ENCODE data around the gene IQCM.
"Not testable (repeated sequence)": the region's sequence is repeated elsewhere in the genome, so short reads cannot be mapped to it uniquely, and the experiment has no call there.

The IQCM gene

GRCh38 chr4:149552601-149553000, 263.0 kb downstream of the IQCM start:
- DNase-seq, result no peak

- DNase-seq, result no peak
These were observed 265.7 kb downstream of the IQCM start for GRCh38 chr4:149549911-149550310.

GRCh38 chr4:149534779-149535178, 280.9 kb downstream of the IQCM start:
- DNase-seq, result no peak

GRCh38 chr4:149531861-149532260, 283.8 kb downstream of the IQCM start:
- no peak for DNase-seq

- DNase-seq, result no peak
These were observed 292.6 kb downstream of the IQCM start for GRCh38 chr4:149523039-149523438.

- DNase-seq, result no peak
These were observed 293.8 kb downstream of the IQCM start for GRCh38 chr4:149521611-149522425.

GRCh38 chr4:149518471-149518870, 297.2 kb downstream of the IQCM start:
- no peak for DNase-seq

GRCh38 chr4:149513081-149513480, 302.6 kb downstream of the IQCM start:
- no peak for DNase-seq

- no peak for DNase-seq
These were observed 303.1 kb downstream of the IQCM start for GRCh38 chr4:149512501-149512900.

- DNase-seq, result no peak
These were observed 303.9 kb downstream of the IQCM start for GRCh38 chr4:149511558-149512298.

GRCh38 chr4:149507309-149507708, 308.3 kb downstream of the IQCM start:
- not testable (repeated sequence) for DNase-seq

GRCh38 chr4:149500806-149501205, 314.8 kb downstream of the IQCM start:
- DNase-seq, result no peak

GRCh38 chr4:149499726-149500125, 315.9 kb downstream of the IQCM start:
- DNase-seq, result no peak

GRCh38 chr4:149498246-149498645, 317.4 kb downstream of the IQCM start:
- no peak for DNase-seq

GRCh38 chr4:149493492-149493891, 322.2 kb downstream of the IQCM start:
- DNase-seq, result no peak

GRCh38 chr4:149489321-149489720, 326.3 kb downstream of the IQCM start:
- no peak for DNase-seq

- no peak for DNase-seq
These were observed 328.8 kb downstream of the IQCM start for GRCh38 chr4:149486861-149487260.

GRCh38 chr4:149468669-149469068, 347.0 kb downstream of the IQCM start:
- not testable (repeated sequence) for DNase-seq

- no peak for DNase-seq
These were observed 349.2 kb downstream of the IQCM start for GRCh38 chr4:149466446-149466845.

GRCh38 chr4:149465955-149466354, 349.7 kb downstream of the IQCM start:
- DNase-seq, result no peak

GRCh38 chr4:149443537-149443936, 372.1 kb downstream of the IQCM start:
- no peak for DNase-seq

- no peak for DNase-seq
These were observed 374.3 kb downstream of the IQCM start for GRCh38 chr4:149441338-149441737.

GRCh38 chr4:149426461-149426860, 389.2 kb downstream of the IQCM start:
- DNase-seq, result no peak

GRCh38 chr4:149409555-149409962, 406.1 kb downstream of the IQCM start:
- DNase-seq, result no peak
